IPS-15b (cell line): ENCODE results near the gene PFDN1.

ENCODE experiments used
- H3K27me3 ChIP-seq: one replicate; pipeline ENCODE4 v1.6.1; 2013; ENCODE audit warnings: low read length; ENCODE audit not compliant: control insufficient read depth, insufficient read depth
- H3K36me3 ChIP-seq: one replicate; pipeline ENCODE4 v1.6.1; 2013; ENCODE audit warnings: low read length; ENCODE audit not compliant: control insufficient read depth, insufficient read depth
- H3K4me1 ChIP-seq: one replicate; pipeline ENCODE4 v1.6.1; 2013; ENCODE audit warnings: mild to moderate bottlenecking, low read length; ENCODE audit not compliant: control insufficient read depth, insufficient read depth
- H3K4me3 ChIP-seq: one replicate; pipeline ENCODE4 v1.5.1; 2013; ENCODE audit warnings: low read depth, low read length
- H3K9ac ChIP-seq: one replicate; pipeline ENCODE4 v1.6.1; 2013; ENCODE audit warnings: low read depth, mild to moderate bottlenecking, low read length
- H3K9me3 ChIP-seq: one replicate; pipeline ENCODE4 v1.6.1; 2013; ENCODE audit warnings: mild to moderate bottlenecking, low read length; ENCODE audit not compliant: control insufficient read depth, insufficient read depth

The PFDN1 gene

DNA sequence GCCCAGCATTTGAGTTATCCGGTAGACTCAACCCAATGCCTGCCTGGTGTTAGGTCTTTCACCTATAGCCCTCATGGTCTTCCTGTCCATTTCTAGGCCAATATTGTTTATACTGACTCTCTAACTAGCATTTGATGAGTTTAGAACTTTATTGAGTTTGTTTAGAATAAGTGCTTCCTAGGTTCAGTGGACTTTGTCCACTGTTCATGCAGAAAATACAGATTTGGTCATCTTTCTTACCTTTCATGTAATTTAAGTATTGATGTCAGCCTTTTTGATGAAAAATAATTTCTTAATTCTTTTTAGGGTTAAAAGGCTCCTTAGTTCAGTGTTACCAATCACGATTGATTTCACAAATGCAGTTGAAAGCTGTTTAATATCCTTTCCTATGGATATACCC is 105.9 kb downstream of the PFDN1 start:
- Histone ChIP-seq H3K4me3 (no peak overlapping the region), H3K4me1 (peaks cover 6% of the 10 kb centered on the region), H3K27me3 (no peaks in the 10 kb centered on the region), H3K9me3 (no peaks in the 10 kb centered on the region), H3K36me3 (no peaks in the 10 kb centered on the region), H3K9ac (no peak overlapping the region)

DNA sequence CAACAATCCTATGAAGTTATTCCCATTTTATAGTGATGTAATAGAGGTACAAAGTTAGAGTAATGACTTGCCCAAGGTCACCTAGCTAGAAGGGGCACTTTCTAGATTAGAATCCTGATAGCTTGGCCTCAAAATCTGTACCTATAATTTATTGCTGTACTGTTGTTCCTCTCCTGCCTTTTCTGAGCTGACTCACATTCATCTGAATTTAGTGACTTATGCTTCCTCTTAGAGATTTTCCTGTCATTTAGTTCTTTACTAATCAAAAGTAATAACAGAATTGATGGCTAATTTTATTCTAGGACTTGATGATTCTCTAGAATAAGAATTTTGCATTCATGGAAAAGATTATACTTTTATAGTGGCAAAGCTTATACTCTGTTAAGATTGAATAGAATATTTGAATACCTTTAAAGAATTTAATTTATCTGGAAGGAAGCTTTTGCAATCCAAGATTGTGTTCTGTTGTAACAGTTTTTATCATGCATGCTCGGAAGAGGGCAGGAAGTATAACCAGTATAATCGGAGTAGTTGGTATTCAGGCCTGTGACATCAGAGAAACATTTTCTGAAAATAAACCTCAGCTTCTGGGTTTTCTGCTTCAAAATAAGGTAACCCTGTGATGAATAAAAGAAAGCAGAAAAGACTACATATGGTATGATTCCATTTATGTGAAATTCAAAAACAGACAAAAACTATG is 106.6 kb downstream of the PFDN1 start:
- peaks cover 13% of the 10 kb centered on the region for H3K4me1 ChIP-seq
- H3K9ac ChIP-seq = no peak overlapping the region
- H3K9me3 ChIP-seq = no peaks in the 10 kb centered on the region
- no peak overlapping the region for H3K4me3 ChIP-seq
- no peaks in the 10 kb centered on the region for H3K36me3 ChIP-seq
- no peaks in the 10 kb centered on the region for H3K27me3 ChIP-seq
